DOHH2 (cell line): ENCODE data around the gene DPP8.

Source experiments
- H3F3A ChIP-seq: fragments of 200-600 bp; sonication (generic), shearing (Covaris generic); 2 replicates; pipeline ENCODE4 v1.6.0; 2016; ENCODE audit warnings: antibody characterized with exemption, mild to moderate bottlenecking; ENCODE audit not compliant: control insufficient read depth, insufficient read depth
- H3K27ac ChIP-seq: fragments of 200-600 bp; sonication (generic); 2 replicates; pipeline ENCODE4 v1.5.1; 2014; ENCODE audit warnings: low read depth, mild to moderate bottlenecking, low read length, moderate library complexity
- H3K27me3 ChIP-seq: fragments of 200-600 bp; sonication (generic); 2 replicates; pipeline ENCODE4 v1.6.1; 2014; ENCODE audit warnings: mild to moderate bottlenecking, low read length, mixed read lengths; ENCODE audit not compliant: control insufficient read depth
- H3K36me3 ChIP-seq: fragments of 200-600 bp; sonication (generic); 2 replicates; pipeline ENCODE4 v1.6.1; 2014; ENCODE audit warnings: mild to moderate bottlenecking, low read length, moderate library complexity, mixed read lengths; ENCODE audit not compliant: control insufficient read depth
- H3K4me1 ChIP-seq: fragments of 200-600 bp; sonication (generic); 2 replicates; pipeline ENCODE4 v1.6.1; 2014; ENCODE audit warnings: mild to moderate bottlenecking, low read length, mixed read lengths; ENCODE audit not compliant: control insufficient read depth
- H3K4me2 ChIP-seq: fragments of 200-600 bp; sonication (generic); 2 replicates; pipeline ENCODE4 v1.6.0; 2014; ENCODE audit warnings: mild to moderate bottlenecking, low read length, moderate library complexity
- H3K4me3 ChIP-seq: fragments of 200-600 bp; sonication (generic); 2 replicates; pipeline ENCODE4 v1.5.1; 2014; ENCODE audit warnings: mild to moderate bottlenecking, low read length, mixed read lengths
- H3K79me2 ChIP-seq: fragments of 200-600 bp; sonication (generic); 2 replicates; pipeline ENCODE4 v1.6.1; 2014; ENCODE audit warnings: mild to moderate bottlenecking, low read length, mixed read lengths; ENCODE audit not compliant: control insufficient read depth
- H3K9me2 ChIP-seq: fragments of 200-600 bp; sonication (generic); replicated peaks from 2 replicates; pipeline ENCODE4 v1.6.1; 2014; ENCODE audit warnings: mild to moderate bottlenecking, low read length, mixed read lengths; ENCODE audit not compliant: control insufficient read depth
- H3K9me3 ChIP-seq: fragments of 200-600 bp; sonication (generic); 2 replicates; pipeline ENCODE4 v1.6.1; 2014; ENCODE audit warnings: antibody characterized with exemption, low read length, mixed read lengths; ENCODE audit not compliant: control insufficient read depth, insufficient read depth
- H4K20me1 ChIP-seq: fragments of 200-600 bp; sonication (generic); 2 replicates; pipeline ENCODE4 v1.6.0; 2014; ENCODE audit warnings: low read depth, mild to moderate bottlenecking, antibody characterized with exemption, low read length, moderate library complexity; ENCODE audit not compliant: control insufficient read depth, insufficient read depth
- CTCF ChIP-seq: fragments of 200-600 bp; sonication (generic); IDR thresholded peaks from one replicate; pipeline ENCODE4 v1.5.1; 2014; ENCODE audit warnings: antibody characterized with exemption, mild to moderate bottlenecking, low read depth, low read length; ENCODE audit not compliant: poor library complexity, severe bottlenecking
- EZH2phosphoT487 ChIP-seq: fragments of 200-600 bp; sonication (generic); IDR thresholded peaks from 2 replicates; pipeline ENCODE4 v1.6.1; 2017; ENCODE audit warnings: borderline replicate concordance, mild to moderate bottlenecking, antibody characterized with exemption, low read length, moderate library complexity, mixed read lengths

Gene DPP8

GRCh38 chr15:65558997-65559760, 41.7 kb upstream of the DPP8 start:
- H3K4me1 ChIP-seq: no peaks in the 10 kb centered on the region
- H3K9me3 ChIP-seq: no peaks in the 10 kb centered on the region
- H3K27me3 ChIP-seq: no peaks in the 10 kb centered on the region
- H4K20me1 ChIP-seq: no peaks in the 10 kb centered on the region
- no peaks in the 10 kb centered on the region for H3K9me2 ChIP-seq
- no peak overlapping the region for H3K4me2 ChIP-seq
- H3K27ac ChIP-seq: no peak overlapping the region
- H3K36me3 ChIP-seq: peaks cover 82% of the 10 kb centered on the region
- H3F3A ChIP-seq: no peaks in the 10 kb centered on the region
- no peak overlapping the region for H3K4me3 ChIP-seq
- no peak for TF ChIP-seq EZH2phosphoT487
- TF ChIP-seq CTCF: no peak
- no peaks in the 10 kb centered on the region; the same call in 1 of the 2 replicates for H3K79me2 ChIP-seq

- peaks cover 8% of the 10 kb centered on the region for H3K79me2 ChIP-seq
- no peaks in the 10 kb centered on the region for H3K9me3 ChIP-seq
- H3K9me2 ChIP-seq: no peaks in the 10 kb centered on the region
- no peaks in the 10 kb centered on the region for H4K20me1 ChIP-seq
- TF ChIP-seq EZH2phosphoT487: no peak
- TF ChIP-seq CTCF: no peak
- no peaks in the 10 kb centered on the region for H3F3A ChIP-seq
- H3K4me3 ChIP-seq: no peak overlapping the region
- peaks cover 83% of the 10 kb centered on the region for H3K36me3 ChIP-seq
- no peak overlapping the region for H3K4me2 ChIP-seq
- no peaks in the 10 kb centered on the region for H3K27me3 ChIP-seq
- H3K27ac ChIP-seq: no peak overlapping the region
- H3K4me1 ChIP-seq: no peaks in the 10 kb centered on the region
Measured at GRCh38 chr15:65558336-65558735, 40.8 kb upstream of the DPP8 start.

- Histone ChIP-seq H4K20me1 (no peaks in the 10 kb centered on the region), H3K27me3 (no peaks in the 10 kb centered on the region), H3K4me3 (no peak overlapping the region), H3K9me3 (no peaks in the 10 kb centered on the region), H3K9me2 (no peaks in the 10 kb centered on the region), H3K4me2 (no peak overlapping the region), H3F3A (no peaks in the 10 kb centered on the region), H3K27ac (no peak overlapping the region), H3K79me2 (peaks cover 15% of the 10 kb centered on the region), H3K36me3 (peaks cover 72% of the 10 kb centered on the region), H3K4me1 (no peaks in the 10 kb centered on the region)
- TF ChIP-seq CTCF: no peak
- no peak for TF ChIP-seq EZH2phosphoT487
Measured at GRCh38 chr15:65556622-65557021, 39.1 kb upstream of the DPP8 start.
